ENCODE measurements around the gene MLLT6. TPM values are rescaled to one million over a fixed set of nuclear protein-coding genes. Genes with fewer than 3 reads are reported as not detected.

Gene MLLT6
- total and polyA plus RNA-seq, 2 of the 4 experiments (the other 2 are of a cell fraction) = 7.2 to 21.2 TPM

GRCh38 chr17:38733982-38734973, 29.2 kb downstream of the MLLT6 start:
- H4K5ac ChIP-seq (ENCODE audit: low read depth, low read length) = no peak overlapping the region
- H3K9me1 ChIP-seq (ENCODE audit: insufficient read depth, low read length) = 0 out of 2 replicates have a peak, but pooled peaks cover 3% of the 10 kb centered on the region
- H2AK9ac ChIP-seq (replicated peaks; ENCODE audit: low read depth, low read length, poor library complexity) = peak overlapping the region; percentile 48
- no peak overlapping the region for H2BK15ac ChIP-seq (ENCODE audit: low read depth, low read length)
- H4K91ac ChIP-seq (ENCODE audit: insufficient read depth, low read depth, low read length) = no peak overlapping the region
- TF ChIP-seq CEBPB (IDR thresholded peaks at IDR 0.05; ENCODE audit: low read depth, low read length) = no peak
- no peak for TF ChIP-seq RAD21 (IDR thresholded peaks at IDR 0.05; ENCODE audit: low read length)
- no peak for TF ChIP-seq NFE2L2 (IDR thresholded peaks at IDR 0.05; ENCODE audit: low read depth, low read length)
- TF ChIP-seq MAZ (IDR thresholded peaks at IDR 0.05; ENCODE audit: borderline replicate concordance, low read depth, low read length) = no peak
- no peak for TF ChIP-seq FOS (IDR thresholded peaks at IDR 0.05; ENCODE audit: low read depth, low read length)
- TF ChIP-seq RCOR1 (IDR thresholded peaks at IDR 0.05; ENCODE audit: insufficient replicate concordance, low read length) = no peak
- TF ChIP-seq ELK1 (IDR thresholded peaks at IDR 0.05; ENCODE audit: borderline replicate concordance, low read depth, low read length) = no peak
- TF ChIP-seq CTCF (conservative IDR thresholded peaks at IDR 0.05; ENCODE audit: low read depth, low read length) = no peak
- no TSS peak for BruUV-seq (replicated peaks)
- intact Hi-C loops (cut with micrococcal nuclease) (loop anchor here (2.0 kb wide), 1 partner anchor 57 kb away; no protein-coding TSS in a partner anchor), in situ Hi-C loops (cut with MboI; ENCODE audit: low sequenced_read_pairs) (loop anchor here (5.0 kb wide), 1 partner anchor 57 kb away; no protein-coding TSS in a partner anchor), dilution Hi-C loops (cut with HindIII; ENCODE audit: low sequenced_read_pairs, unreplicated experiment) (no loop called here)
- H3K4me3 ChIP-seq (ENCODE audit: insufficient read depth, low read depth, low read length) = no peak overlapping the region
- H3K14ac ChIP-seq (replicated peaks; ENCODE audit: low read depth, low read length) = no peak overlapping the region
- peaks cover 15% of the 10 kb centered on the region for H3K4me1 ChIP-seq (ENCODE audit: control insufficient read depth, insufficient read depth, low read length)
- H3K27ac ChIP-seq (ENCODE audit: insufficient read depth, low read length) = no peak overlapping the region
- H3K36me3 ChIP-seq (ENCODE audit: control insufficient read depth, insufficient read depth, low read length) = peaks cover 49% of the 10 kb centered on the region
- no peak overlapping the region for H3K56ac ChIP-seq (ENCODE audit: extremely low read depth, insufficient read depth, low read length)
- no peak for ATAC-seq (ENCODE audit: low read depth)
- no peak overlapping the region for H3K18ac ChIP-seq (ENCODE audit: low read depth, low read length)
- no peak overlapping the region for H3K9ac ChIP-seq (ENCODE audit: low read depth, low read length)
- no peak overlapping the region for H3K4ac ChIP-seq (ENCODE audit: low read depth, low read length)
- WGBS, 2 experiments (ENCODE audit: extremely low coverage in 2 of 2, insufficient read length in 1 of 2) = no CpG with 5 or more reads among the region's 15 CpGs
- no peak for DNase-seq
- CTCF ChIA-PET = interaction anchor here (3.0 kb wide), 1 partner anchor 58 kb away, joined by 8 read pairs; no protein-coding TSS in a partner anchor
- H3K9me3 ChIP-seq (ENCODE audit: control insufficient read depth, insufficient read depth, low read length) = no peaks in the 10 kb centered on the region
- H3K4me2 ChIP-seq (ENCODE audit: low read depth, low read length) = no peak overlapping the region
- H3K23ac ChIP-seq (ENCODE audit: low read depth, low read length) = no peak overlapping the region
- no peak overlapping the region for H2BK20ac ChIP-seq (ENCODE audit: low read depth, low read length)
- no peak overlapping the region for H2AFZ ChIP-seq (replicated peaks; ENCODE audit: low read length, poor library complexity)
- no peak overlapping the region for H4K8ac ChIP-seq (ENCODE audit: low read depth in 2 of 2, low read length in 2 of 2)
- H2BK5ac ChIP-seq (ENCODE audit: low read depth, low read length, poor library complexity, severe bottlenecking) = no peak overlapping the region
- H3K79me1 ChIP-seq (ENCODE audit: low read depth in 1 of 2, low read length in 2 of 2) = peaks cover 8 to 75% of the 10 kb centered on the region in 2 experiments; a peak in 3 of 4 replicates
- POLR2A ChIA-PET (ENCODE audit: unreplicated experiment) = no interaction called here
- no peak overlapping the region for H2BK120ac ChIP-seq (ENCODE audit: low read depth, low read length)
- peaks cover 43% of the 10 kb centered on the region for H4K20me1 ChIP-seq (ENCODE audit: insufficient read depth, low read length)
- H3K27me3 ChIP-seq (ENCODE audit: control insufficient read depth, insufficient read depth, low read length) = no peaks in the 10 kb centered on the region
- H2AK5ac ChIP-seq (ENCODE audit: low read depth, low read length) = no peak overlapping the region
